GM19395 (cell line): ENCODE measurements around the gene TEAD1.

ENCODE experiments used
- ATAC-seq: cut with Tn5 transposase; IDR thresholded peaks from one replicate; pipeline ENCODE4 v1.9.1; 2021; ENCODE audit warnings: mild to moderate bottlenecking, moderate library complexity; ENCODE audit not compliant: unreplicated experiment

The TEAD1 gene

GRCh38 chr11:12829540-12830314, 155.5 kb downstream of the TEAD1 start:
- no peak for ATAC-seq

GRCh38 chr11:12831471-12832202, 157.4 kb downstream of the TEAD1 start:
- no peak for ATAC-seq

GRCh38 chr11:12832480-12833224, 158.4 kb downstream of the TEAD1 start:
- no peak for ATAC-seq

- no peak for ATAC-seq
Observed at GRCh38 chr11:12834166-12834565, 159.9 kb downstream of the TEAD1 start.

- ATAC-seq, result no peak
Observed at GRCh38 chr11:12834630-12835029, 160.4 kb downstream of the TEAD1 start.

- no peak for ATAC-seq
Observed at GRCh38 chr11:12835286-12835685, 161.1 kb downstream of the TEAD1 start.

GRCh38 chr11:12838463-12839123, 164.4 kb downstream of the TEAD1 start:
- ATAC-seq, result no peak

GRCh38 chr11:12840871-12841660, 166.8 kb downstream of the TEAD1 start:
- no peak for ATAC-seq

- peak; percentile 71 for ATAC-seq
Observed at GRCh38 chr11:12841946-12842630, 167.9 kb downstream of the TEAD1 start.

- ATAC-seq, result no peak
Observed at GRCh38 chr11:12842933-12843636, 168.9 kb downstream of the TEAD1 start.

GRCh38 chr11:12845163-12845562, 170.9 kb downstream of the TEAD1 start:
- ATAC-seq, result no peak

GRCh38 chr11:12845739-12846358, 171.6 kb downstream of the TEAD1 start:
- no peak for ATAC-seq

GRCh38 chr11:12846786-12847615, 172.8 kb downstream of the TEAD1 start:
- no peak for ATAC-seq

GRCh38 chr11:12848413-12848812, 174.2 kb downstream of the TEAD1 start:
- no peak for ATAC-seq

- no peak for ATAC-seq
Observed at GRCh38 chr11:12853325-12853651, 179.1 kb downstream of the TEAD1 start.

- no peak for ATAC-seq
Observed at GRCh38 chr11:12853652-12854296, 179.6 kb downstream of the TEAD1 start.

- ATAC-seq, result no peak
Observed at GRCh38 chr11:12854297-12854661, 180.1 kb downstream of the TEAD1 start.
